Uterus (tissue), 2 donors: ENCODE measurements around the gene BDH1.

ENCODE experiments used
- CTCF ChIP-seq, 4 experiments: fragments of 200-600 bp in 2 of 4; fragments of 450-650 bp in 2 of 4; sonication (generic) in 2 of 4; IDR thresholded peaks; one replicate each; pipeline ENCODE4 v1.5.1; 2016 to 2019; ENCODE audit warnings: antibody characterized with exemption in 4 of 4, mild to moderate bottlenecking in 2 of 4, moderate library complexity in 1 of 4
- POLR2A ChIP-seq, 2 donors: fragments of 450-650 bp; IDR thresholded peaks; one replicate each; pipeline ENCODE4 v1.6.1; 2016; ENCODE audit warnings: antibody characterized with exemption in 2 of 2, mild to moderate bottlenecking in 1 of 2, moderate library complexity in 1 of 2

GRCh38 chr3:197555281-197556261 is at the start of gene BDH1:
- no peak for TF ChIP-seq CTCF (IDR thresholded peaks at IDR 0.05)
- TF ChIP-seq POLR2A (IDR thresholded peaks at IDR 0.05), result no peak
